ENCODE measurements around the gene CTAGE6.
"Not testable (repeated sequence)": the region's sequence is repeated elsewhere in the genome, so short reads cannot be mapped to it uniquely, and the experiment has no call there.

Gene CTAGE6

DNA sequence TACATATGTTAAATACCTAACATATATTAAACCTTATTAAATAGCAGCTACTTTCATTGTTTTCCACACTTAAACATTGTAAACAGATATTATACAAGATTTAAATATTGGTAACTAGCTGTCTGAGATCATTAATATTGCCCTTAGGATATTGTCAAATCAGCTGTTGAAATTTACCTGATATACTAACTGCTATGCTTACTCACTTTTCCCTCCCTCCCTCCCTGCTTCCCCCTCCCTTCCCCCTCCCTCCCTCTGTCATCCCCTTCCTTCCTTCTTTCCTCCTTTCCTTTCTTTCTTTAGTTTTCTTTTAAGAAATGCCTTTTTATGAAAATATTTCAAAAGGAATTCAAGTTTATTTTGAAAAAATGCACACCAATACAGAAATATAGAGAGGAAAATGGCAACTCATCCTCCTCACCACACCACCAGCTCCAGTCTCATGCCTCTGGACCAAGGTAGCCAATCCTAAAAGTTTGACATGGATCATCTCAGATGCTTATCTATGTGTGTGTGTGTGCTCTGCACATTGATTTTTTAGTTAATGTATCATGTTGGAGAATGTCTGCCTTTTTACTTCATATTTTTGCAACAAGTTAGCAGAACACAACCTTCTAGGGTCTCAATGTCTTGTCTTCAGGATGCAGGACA is 41.8 kb downstream of the CTAGE6 start:
- FAIRE-seq: not testable (repeated sequence)

DNA sequence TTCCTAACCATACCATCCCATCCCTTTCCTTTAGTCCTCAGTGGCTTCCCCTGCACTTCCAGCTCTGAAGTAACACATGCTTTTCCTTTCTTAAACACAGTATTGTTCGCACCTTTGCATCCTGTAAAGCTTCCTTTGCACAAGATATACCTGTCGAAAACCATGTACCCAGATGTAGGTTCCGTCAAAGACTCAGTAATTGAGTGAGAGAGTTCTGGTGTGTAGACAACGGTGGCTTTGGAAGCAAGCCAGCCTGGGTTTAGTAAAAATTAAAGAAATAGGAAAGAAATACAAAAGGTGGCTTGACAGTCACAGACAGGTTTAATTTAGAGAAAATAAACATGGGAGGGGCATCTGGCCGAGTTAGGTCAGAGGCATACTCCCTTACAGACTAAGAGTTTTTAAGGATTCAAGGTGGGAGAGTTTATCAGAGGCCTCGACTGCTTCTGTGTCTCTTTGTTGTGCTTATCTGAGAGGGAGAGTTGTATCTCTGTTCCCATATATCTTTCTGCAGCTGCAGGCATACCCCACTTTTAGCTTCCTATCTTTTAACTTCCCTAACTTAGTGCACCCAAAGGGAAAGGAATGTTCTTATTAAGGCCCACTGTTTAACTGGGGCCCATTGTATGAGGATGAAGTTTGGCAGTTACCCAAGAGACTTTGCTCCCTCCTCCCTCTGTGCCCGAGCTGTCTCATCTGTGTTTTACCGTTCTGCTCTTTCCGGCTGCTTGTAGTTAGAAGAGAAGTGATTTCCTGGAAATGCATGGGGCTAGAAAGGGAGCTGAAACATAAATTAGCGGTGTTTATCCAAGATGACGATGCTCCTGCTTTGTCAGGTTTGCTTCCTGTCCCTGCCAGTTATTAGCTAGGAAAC is 42.7 kb downstream of the CTAGE6 start:
- not testable (repeated sequence) for FAIRE-seq

- not testable (repeated sequence) for FAIRE-seq
These were observed 45.1 kb downstream of the CTAGE6 start for GRCh38 chr7:143712381-143712780.

GRCh38 chr7:143711727-143712324 is 45.7 kb downstream of the CTAGE6 start:
- not testable (repeated sequence) for FAIRE-seq

- FAIRE-seq: not testable (repeated sequence)
These were observed 47.6 kb downstream of the CTAGE6 start for GRCh38 chr7:143709895-143710294.

Data from endometrium (tissue), 2 donors.